Cardiac septum (tissue), 1 donor: Measurements from ENCODE around the gene GALNT10. TPM values are rescaled to one million over a fixed set of nuclear protein-coding genes. Genes with fewer than 3 reads are reported as not detected.

ENCODE experiments used
- DNase-seq: peaks from one replicate; pipeline ENCODE4 v3.0.0-alpha.2; 2020; ENCODE audit warnings: low spot score
- intact Hi-C: fragments of 100-400 bp; cut with DNase I; formaldehyde crosslinking; loops from one replicate; pipeline ENCODE4 v1.14.0; 2022
- total RNA-seq: library from RNA; stranded (reverse); fragmentation: NEBNext Ultra II Directional; extraction: Animal tissue kit (Norgen Biotek cat#: 25700); gene quantifications from one replicate; pipeline ENCODE4 v1.2.1, GENCODE V29; 2021
- donor health status: DM: no; HTN: no; CAD: no.

The GALNT10 gene
- total RNA-seq, 1 donor from 2014 or later: 15.5 TPM

DNA sequence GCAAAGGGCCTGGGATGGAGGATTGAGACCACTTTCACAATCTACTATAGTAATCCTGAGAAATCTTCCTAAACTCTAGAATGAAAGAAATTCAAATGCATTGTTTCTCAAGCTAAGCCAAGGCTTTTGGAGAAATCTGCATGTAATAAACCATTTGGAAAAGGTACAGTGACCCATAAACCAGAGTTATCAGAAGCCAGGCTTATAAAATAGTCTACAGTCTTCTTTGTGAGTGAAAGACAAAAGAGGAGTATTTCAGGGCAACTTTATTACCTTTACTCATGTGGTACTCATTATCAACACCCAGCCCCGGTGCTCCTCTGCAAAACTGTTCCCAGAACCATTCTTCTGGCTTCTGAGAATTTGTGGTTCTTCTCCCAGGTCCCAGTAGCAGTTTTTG, 87.0 kb downstream of the GALNT10 start:
- intact Hi-C loops: no loop called here
- DNase-seq: no peak

DNA sequence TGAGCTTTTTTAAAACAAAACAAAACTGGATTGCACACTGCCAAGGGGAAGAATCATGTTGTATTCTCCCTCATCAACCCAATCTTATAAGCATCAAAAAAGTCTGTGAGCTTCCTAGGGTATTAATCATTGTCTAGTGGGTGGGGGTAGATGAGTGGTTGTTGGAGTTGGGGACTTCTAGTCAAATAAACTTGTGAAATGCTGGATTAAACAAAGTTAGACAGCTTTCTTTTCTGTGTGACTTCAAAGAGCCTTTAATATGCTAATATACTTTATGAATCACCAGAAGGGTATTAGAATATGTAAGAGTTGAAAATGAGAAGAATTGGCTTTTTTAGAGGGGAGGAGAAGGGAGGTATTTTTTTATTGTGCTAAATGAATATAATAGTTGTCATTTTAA, 87.7 kb downstream of the GALNT10 start:
- no peak for DNase-seq
- intact Hi-C loops: no loop called here

DNA sequence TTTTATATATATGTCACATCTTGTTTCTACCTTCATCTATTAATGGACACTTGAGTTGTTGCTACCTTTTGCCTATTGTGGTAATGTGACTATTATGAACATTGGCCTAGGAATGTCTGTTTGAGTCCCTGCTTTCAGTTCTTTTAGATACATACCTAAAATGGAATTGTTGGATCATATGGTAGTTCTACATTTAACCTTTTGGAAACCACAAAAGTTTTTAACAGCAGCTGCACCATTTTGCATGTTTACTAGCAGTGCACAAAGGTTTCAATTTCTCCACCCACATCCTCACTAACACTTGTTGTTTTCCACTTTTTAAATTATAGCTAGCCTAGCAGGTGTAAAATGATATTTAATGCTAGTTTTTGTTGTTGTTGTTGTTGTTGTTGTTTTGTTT, 88.4 kb downstream of the GALNT10 start:
- intact Hi-C loops: no loop called here
- DNase-seq: no peak

DNA sequence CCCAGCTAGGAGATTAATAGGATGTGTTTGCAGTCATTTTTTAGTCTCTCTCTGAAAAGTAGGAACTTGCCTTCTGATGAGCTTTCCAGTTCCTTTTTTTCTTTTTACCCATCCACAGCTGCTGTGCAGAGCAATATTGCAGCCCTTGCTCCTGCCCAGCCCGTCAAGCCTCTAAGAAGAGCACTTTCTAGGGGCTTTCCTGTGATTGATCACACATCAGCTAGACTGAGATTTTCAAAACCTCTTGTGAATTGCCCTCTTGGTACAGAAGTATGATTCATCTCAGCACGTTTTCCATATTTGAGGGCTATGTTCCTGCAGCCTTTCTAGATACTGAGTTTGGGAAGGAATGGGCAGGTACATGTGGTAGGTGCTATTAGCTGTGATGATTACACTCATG, 93.9 kb downstream of the GALNT10 start:
- intact Hi-C loops: no loop called here
- DNase-seq: no peak

DNA sequence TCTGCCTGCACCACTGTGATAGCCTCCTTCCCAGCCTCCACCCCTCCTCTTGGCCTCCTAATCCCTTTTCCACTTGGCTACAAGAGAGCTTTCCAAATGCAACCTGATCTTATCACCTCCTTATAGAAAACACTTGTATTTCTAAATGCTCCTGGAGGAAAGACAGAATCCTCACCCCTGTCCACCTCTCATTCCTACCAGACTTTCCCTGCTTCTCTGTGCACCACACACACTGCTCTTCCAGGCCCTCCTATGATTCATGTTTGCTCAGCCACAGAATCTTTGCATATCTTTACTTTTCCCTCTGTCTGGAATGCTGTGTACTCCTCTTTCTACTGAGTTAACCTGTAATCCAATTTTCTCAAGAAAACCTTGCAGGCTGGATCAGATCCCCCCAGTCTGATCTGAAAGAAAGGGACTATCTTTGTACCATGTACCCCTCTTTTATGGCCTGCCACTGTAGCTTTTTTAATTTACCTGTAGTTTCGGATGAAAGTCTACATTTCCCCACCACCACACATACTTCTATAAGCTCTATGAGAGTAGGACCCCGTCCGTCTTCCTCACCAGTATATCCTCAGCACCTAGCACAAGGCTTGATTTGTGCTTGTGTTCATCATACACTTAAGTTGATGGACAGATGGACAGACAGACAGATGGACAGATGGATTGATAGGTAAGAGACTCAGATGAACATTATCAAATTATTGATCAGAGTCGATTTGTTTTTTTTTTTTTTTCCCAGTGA, 95.3 kb downstream of the GALNT10 start:
- no peak for DNase-seq
- intact Hi-C loops: no loop called here

DNA sequence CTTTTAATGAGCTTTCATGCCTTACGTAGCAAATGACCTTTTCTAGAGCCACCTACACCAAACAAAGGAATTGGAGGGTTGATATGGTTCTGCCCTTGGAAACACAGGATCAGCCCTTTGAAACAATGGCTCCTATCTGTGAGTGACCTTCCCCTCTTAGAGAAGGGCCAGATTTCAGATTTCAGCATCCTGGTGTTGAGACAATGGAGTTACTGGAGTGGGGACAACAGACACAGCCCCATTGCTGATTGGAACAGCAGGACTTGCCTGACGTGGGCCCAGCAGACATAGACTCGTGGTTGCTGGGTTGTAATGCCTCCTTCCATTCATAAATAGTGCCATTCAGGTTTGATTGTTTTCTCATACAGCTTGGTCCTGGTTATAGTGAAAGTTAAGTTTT, 96.0 kb downstream of the GALNT10 start:
- no peak for DNase-seq
- intact Hi-C loops: no loop called here

DNA sequence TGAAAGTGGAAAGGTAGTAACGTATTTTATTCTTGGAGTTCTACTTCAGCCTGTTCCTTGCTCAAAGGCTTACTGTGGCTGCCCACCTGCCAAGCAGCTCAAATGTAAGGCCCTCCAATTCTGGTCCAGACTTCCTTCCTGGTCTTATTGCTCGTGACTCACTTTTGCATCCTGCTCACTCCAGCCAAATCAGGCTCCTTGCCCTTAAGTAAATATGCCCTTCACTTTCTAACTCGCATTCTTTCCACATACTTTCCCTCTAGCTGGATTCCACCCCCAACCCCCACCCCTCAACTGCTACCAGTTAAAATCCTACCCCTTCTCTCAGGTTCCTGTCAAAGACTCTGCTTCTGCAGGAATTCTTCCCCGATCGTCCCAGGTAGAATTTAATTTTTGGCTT, 96.6 kb downstream of the GALNT10 start:
- no peak for DNase-seq
- intact Hi-C loops: no loop called here

DNA sequence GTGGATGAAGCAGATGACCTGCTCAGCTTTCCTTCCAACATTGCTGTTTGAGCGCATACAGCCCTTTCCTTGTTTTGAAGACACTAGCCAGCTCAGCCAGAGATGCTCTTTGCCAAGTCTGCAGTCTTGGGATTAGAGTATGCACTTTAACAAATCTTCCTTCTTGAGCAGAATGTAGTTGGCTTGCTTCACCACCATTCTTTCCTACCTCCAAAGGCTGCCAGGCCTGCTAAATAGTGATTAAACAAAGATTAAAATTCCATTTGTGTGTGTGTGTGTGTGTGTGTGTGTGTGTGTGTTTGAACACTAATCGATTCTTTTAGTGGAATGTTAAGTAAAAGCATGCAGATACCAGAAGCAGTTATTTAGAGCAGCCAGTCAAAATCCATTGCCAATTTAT, 97.6 kb downstream of the GALNT10 start:
- DNase-seq: no peak
- intact Hi-C loops: no loop called here

DNA sequence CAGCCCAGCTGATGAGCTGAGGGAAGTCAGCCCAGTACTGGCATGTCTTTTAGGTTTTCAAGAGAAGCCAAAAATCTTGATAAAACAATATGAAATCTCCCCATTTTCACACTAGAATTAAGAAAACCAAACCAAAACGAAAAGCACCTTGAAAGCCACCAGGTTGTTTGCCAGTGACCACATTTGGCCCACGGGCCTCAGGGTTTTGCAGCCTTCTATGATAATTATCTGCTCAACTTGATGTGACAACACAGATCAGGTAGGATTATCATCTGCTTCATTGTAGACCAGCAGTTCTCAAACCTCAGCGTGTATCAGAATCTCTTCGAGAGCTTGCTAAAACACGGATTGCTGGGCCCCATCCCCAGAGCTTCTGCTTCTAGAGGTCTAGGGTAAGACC, 101.4 kb downstream of the GALNT10 start:
- intact Hi-C loops: loop anchor here (5.0 kb wide), 1 partner anchor 115 kb away; no protein-coding TSS in a partner anchor
- no peak for DNase-seq

DNA sequence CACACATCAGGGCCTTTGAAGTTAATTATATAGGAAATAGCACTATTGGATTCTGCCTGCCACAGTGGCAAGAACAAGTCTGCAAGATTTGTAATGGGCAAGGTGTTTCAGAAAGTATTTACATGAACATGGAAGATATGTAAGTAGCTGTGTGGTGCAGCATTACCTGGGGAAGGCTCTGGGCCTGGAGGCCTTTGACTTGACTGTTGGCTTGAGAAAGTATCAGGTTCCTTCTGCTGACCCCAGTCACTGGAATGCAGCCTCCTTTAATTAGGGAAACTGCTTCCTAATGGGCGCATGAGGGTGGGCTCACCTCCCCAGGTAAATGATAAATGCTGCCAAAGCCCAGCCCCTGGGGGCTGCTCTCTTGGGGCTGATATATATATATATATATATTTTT, 102.7 kb downstream of the GALNT10 start:
- intact Hi-C loops: loop anchor here (5.0 kb wide), 1 partner anchor 114 kb away; no protein-coding TSS in a partner anchor
- DNase-seq: no peak

DNA sequence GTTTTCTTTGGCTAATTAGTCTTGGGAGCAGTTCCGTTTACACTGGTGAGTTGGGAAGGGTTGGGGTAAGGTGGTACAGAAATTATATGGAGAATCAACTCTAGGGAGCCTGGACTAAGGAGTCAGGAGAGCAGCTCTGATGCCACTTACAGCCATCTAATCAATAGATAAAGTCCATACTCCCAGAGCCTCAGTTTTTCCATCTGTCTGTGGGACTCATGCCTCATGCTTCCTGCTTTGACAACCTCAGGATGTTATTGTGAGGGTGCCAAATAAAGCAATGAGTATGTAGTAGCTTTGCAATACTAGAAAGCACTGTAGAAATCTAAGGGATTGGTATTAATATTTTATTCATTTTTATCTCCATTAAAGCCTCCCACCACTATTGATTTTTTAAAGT, 105.0 kb downstream of the GALNT10 start:
- intact Hi-C loops: no loop called here
- DNase-seq: no peak

DNA sequence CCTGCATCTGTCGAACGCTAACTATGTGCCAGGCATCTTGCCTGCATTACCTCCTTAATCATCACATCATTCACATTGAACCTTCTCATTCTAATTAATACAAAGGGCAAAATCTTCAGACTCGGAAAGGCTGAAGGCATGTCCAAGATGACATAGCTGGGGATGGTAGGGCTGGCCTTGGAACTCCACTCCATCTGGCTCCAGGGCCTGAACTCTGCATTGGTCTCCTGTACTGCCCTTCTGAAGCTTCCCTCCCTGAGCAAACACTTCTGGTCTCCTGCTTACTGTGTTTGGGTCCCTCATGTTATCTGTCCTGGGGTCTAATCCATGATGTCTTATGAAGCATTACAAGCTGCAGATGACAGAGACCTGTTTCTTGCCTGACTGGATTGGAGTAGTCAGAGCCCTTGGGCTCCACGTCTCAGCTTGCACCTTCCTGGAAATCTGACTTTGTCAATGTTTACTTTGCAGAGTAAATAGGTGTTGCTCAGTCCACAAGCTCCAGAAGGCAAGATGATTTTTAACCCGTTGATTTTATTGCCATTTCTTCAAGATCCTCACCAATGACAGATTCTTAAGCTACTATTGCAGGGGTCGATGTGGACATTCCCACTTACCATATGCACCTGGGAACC, 106.1 kb downstream of the GALNT10 start:
- intact Hi-C loops: no loop called here
- DNase-seq: no peak

DNA sequence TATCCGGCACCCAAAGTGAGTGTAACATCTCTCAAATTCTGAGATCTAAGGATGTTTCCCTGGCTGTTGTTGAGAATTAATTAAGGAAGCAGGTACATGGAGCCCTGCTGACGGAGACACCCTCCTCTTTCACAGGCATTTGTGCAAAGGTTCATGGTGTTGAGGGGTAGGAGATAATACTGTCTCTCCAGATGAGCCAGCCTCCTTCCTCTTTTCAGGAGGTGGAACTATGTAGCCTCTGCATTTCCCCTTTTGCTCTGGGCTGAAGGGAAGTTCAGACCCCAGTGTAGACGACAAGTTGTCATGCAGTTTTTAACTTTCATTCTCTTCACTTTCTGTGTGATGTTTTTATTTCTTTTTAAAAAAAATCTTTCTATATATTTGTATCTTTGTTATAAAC, 107.5 kb downstream of the GALNT10 start:
- DNase-seq: no peak
- intact Hi-C loops: no loop called here

DNA sequence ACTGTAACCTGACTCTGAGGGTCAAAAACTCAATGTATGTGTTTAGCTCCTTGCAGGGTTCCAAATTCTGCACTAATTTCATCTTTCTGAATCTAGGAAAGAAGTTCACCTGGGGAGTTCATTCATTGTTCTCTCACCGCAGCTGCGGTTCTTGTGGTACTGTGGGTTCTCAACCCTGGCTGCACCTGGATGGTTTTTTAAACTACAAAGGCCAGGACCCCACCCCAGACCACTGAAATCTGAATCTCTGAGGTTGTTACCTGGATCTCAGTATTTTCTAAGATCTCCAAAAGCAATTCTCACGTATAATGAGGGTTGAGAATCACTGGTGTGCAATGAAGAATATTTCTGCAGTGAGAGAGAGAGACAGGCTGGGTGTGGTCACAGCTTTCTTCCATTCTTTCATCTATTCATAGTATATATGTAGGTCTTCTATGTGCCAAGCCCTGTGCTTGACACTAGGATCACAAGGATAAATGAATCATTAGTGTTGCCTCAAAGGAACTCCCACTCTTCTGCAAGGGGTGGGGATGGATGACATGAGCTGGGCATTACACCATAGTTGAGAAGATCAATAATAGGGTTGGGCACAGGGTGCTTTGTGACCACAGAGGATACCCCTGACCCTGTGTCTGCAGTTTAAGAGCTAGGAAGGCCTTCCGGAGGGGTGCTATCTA, 109.8 kb downstream of the GALNT10 start:
- intact Hi-C loops: no loop called here
- DNase-seq: no peak

DNA sequence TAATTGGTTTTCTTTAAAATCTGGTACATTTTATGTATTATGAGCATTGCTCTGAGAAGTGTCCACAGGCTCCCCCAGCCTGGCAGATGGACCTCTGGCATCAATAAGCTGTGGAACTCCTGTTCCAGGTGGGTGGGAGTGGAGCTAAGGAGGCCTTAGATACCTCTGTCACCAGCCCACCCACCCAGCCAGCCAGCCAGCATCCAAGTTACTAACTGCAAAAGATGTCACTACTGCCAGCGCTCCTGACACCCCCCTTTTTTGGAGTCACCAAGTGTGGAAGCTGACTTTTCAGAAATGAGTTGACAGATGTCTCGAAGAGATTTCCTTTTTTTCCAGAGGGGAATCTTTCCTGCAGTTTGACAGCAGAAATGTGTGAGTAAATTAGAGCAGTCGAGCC, 111.2 kb downstream of the GALNT10 start:
- intact Hi-C loops: no loop called here
- no peak for DNase-seq

DNA sequence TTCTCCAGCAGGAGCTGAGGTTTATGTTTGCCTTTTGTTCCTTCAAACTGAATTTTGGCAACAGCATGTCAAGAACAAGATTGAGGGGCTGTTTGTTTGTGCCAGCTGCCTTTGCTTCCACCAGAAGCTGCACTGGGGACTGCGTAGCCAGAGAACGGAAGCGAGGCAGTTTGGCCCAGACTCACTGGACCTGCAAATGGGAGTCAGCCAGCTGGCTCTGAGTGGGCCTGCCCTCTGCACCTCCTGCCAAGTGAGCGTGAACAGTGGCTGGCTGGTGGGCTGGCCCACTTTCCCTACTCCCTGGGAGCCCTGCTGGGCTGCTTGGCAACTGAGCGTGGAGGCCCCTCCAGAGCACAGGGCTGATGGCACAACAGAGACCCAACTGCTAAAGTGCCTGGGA, 111.6 kb downstream of the GALNT10 start:
- DNase-seq: peak; percentile 78
- intact Hi-C loops: no loop called here

DNA sequence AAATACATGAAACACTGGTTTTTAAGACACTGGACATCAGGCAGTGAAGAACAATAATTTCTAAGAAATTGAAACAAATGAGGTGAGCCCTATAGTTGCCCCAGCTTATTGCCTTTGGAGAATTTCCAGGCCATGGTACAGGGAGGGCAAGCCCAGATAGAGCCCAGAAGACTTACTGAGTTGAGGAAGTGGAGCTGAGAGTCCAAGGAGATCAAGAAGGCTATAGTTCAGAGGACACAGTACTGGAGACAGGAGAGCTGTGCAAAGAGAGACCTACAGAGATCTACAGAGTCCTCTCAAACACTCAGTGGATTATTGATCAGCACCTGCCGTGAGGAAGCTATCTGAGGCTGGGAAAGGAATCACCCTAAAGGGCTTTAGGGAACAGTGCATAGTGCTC, 112.6 kb downstream of the GALNT10 start:
- intact Hi-C loops: no loop called here
- DNase-seq: no peak

DNA sequence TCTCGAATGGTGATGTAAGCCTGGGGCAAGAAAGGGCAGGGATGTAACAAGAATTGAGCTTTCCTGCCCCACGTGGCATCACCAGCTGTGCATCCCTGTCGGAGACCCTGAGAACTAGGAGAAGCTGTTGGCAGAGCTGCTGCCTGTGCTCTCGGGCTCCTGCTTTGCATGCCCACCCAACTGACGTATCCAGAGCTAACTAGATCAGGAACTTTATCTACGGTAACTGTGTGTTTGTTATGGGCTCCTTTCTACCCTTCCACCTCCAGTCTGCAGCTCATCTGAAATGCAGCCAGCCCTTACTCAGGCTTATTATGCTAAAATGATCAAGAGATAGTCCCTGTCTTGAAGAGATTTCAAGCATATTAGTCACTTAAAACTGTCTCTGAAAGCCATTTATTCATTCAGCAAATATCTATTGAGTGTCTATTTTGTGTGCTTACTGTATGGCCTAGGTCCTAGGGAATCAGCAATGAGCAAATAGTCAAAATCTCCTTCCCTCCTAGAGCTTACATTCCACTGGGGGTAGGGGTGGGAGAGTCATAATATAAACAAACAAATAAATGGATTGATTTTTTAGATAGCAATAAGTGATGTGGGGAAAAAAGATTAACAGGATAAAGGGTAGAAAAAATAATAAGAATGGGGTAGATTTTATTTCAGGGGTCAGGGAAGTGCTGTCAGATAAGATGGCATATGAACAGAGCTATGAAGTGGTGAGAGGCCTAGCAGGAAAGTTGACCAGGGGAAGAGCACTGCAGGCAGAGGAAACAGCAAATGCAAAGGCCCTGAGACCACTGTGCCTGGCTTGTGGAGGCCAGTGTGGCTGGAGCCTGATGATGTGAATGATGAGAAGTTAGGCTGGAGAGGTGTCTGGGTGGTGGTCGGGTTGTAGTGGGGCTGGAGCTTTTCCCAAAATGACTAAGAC, 118.2 kb downstream of the GALNT10 start:
- intact Hi-C loops: no loop called here
- DNase-seq: no peak

DNA sequence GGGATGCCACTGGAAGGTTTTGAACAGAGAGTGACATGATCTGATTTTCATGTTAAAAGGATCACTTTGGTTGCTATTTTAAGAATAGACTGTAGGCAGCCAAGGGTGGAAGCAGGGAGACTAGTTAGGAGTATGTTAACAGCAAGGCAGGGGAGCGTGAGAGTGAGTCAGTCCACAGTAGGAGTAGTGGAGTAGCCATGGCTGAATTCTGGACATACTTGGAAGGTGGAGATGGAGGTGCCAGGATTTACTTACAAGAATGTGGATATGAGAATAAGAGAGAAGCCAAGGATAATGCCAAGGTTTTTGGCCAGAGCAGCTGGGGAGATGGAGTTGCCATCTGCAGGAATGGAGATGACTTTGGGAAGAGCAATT, 118.8 kb downstream of the GALNT10 start:
- intact Hi-C loops: no loop called here
- no peak for DNase-seq

DNA sequence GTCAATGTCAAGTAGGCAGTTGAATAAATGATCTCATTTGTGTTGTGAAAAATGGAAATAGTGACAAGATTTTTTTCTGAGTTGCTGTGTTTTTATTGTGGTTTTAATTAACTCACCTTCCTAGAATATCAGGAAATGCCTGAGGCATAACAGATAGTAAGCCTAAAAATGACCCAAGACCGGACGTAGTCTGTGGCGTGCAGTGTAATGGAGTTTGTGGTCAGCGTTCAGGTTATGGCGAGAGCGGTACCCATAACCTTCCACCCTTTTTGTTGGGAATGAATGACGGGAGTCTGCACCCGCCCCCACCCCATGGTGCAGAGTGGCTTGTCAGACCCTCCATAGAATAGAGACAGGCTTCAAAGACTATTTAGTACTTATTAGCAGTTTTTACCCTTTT, 119.3 kb downstream of the GALNT10 start:
- intact Hi-C loops: no loop called here
- DNase-seq: no peak
